GM18505 (cell line): ENCODE data around the gene ITGB8.

Experiments used
- ATAC-seq: cut with Tn5 transposase; IDR thresholded peaks from one replicate; pipeline ENCODE4 v1.9.1; 2021; ENCODE audit not compliant: unreplicated experiment
- POLR2A ChIP-seq: IDR thresholded peaks from 4 replicates; pipeline ENCODE4 v1.6.1; 2011; ENCODE audit warnings: borderline replicate concordance; ENCODE audit not compliant: insufficient read depth, insufficient read length; ENCODE audit errors: extremely low read depth

ITGB8 gene

DNA sequence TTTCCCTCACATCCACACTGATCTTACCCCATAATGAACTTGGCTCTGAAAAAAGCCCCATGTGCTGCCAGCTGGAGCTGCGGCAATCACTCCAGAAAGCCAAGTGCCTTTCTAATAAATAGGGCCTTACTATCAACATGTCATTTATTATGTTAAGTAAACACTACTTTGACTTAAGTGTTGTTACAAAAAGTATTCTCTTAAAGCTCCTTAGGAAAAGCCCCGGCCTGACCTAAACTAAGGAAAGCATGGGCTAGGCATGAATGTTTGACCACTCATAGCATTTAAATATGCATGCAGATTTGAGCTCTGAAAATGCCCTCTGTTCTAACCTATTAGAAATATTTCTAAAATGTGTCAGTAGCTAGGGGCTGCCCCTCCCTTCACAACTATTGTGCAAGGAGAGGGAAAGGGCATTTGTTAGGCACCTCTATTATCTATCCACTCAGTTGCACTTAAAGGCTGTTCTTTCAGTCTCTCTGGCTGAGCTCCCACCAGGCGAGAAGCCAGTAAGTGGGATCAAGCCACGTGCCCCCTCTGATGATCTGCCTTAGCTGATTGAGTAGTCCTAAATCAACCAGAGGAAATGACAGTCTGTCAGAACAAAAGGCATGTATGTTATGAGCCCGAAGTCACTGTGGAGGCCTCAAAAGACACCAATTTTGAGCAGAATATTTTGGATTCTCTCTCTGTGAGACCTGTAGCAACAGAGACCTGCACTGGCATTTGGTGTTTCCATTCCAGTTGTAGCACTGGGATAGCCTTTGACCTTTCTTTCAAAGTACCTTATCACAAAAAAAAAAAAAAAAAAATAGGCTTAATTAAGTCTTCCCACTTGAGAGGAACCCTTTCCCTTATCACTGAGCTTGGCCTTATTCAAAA, 77.1 kb downstream of the ITGB8 start:
- TF ChIP-seq POLR2A, result no peak
- ATAC-seq, result no peak

DNA sequence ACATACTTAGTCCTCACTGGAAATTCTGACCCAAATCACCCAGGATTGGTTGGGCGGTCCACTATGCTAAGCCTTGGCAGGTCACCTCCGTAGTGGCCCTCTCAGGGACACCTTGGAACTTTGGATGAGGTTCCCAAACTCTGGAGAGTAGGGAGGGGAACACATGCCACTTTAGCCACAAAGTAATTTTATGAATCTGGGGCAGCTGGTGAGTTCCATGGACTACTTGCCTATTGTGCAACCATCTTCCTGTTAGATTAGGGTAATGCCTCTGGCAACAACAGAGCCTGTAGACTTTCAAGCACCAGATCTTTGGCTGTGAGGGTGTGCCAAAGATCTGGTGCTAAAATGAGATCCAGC, 77.7 kb downstream of the ITGB8 start:
- ATAC-seq, result no peak
- no peak for TF ChIP-seq POLR2A

GRCh38 chr7:20409961-20410360, 79.3 kb downstream of the ITGB8 start:
- no peak for TF ChIP-seq POLR2A
- ATAC-seq, result no peak

DNA sequence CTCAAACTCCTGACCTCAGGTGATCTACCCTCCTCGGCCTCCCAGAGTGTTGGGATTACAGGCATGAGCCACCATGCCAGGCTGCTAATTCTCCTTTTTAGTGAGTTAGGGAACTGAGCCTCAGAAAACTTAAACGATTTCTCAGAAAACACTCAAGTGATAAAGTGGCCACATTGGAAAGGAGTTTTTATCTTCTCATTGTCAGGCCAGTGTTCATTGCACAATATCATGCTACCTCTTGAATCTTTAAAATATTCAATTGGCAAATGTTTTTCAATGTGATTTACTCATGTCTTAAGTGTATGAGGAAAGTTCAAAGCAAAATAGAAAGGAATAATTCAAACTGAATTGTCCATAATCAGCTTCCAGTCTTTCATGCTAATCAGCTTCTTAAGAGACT, 80.7 kb downstream of the ITGB8 start:
- no peak for ATAC-seq
- TF ChIP-seq POLR2A, result no peak

DNA sequence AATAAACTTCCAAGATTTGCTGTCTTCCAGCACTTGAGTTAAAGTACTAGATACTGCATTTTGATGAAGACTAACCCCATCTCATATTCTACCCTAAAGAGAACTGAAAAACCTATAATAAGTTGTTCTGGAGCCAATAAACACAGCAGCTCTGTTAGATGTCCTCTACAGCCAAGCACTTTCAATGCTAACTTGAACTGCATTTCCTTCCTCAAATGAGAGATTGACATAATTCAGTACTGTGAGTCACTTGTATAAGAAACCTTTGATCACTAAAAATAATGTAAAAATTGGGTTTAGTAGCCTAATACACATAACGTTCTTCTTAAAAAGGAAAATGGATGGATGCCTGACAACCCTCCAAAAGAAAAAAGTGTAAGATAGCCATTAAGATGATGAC, 81.3 kb downstream of the ITGB8 start:
- no peak for TF ChIP-seq POLR2A
- no peak for ATAC-seq

- no peak for ATAC-seq
- TF ChIP-seq POLR2A, result no peak
These were observed 86.6 kb downstream of the ITGB8 start for GRCh38 chr7:20417260-20417659.

GRCh38 chr7:20417675-20418382, 87.1 kb downstream of the ITGB8 start:
- no peak for ATAC-seq
- no peak for TF ChIP-seq POLR2A

DNA sequence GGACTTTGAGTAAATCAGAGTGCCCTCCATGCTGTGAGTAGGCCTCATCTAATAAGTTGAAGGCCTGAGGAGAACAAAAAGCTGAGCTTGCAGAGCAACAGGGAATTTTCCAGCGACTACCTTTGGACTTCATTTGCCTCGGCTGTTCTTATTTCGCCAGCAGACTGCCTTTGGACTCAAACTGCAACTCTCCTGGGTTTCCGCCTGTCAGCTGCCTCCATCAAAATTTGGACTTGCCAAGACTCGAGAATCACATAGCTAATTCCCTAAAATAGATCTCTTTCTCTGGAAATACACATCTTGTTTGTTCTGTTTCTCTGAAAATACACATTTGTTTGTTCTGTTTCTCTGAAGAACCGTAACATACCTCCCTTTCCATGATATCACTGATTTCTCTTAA, 93.8 kb downstream of the ITGB8 start:
- no peak for ATAC-seq
- TF ChIP-seq POLR2A, result no peak

GRCh38 chr7:20430664-20431063, 100.0 kb downstream of the ITGB8 start:
- ATAC-seq, result no peak
- TF ChIP-seq POLR2A, result no peak

GRCh38 chr7:20431146-20431545, 100.4 kb downstream of the ITGB8 start:
- no peak for ATAC-seq
- TF ChIP-seq POLR2A, result no peak

DNA sequence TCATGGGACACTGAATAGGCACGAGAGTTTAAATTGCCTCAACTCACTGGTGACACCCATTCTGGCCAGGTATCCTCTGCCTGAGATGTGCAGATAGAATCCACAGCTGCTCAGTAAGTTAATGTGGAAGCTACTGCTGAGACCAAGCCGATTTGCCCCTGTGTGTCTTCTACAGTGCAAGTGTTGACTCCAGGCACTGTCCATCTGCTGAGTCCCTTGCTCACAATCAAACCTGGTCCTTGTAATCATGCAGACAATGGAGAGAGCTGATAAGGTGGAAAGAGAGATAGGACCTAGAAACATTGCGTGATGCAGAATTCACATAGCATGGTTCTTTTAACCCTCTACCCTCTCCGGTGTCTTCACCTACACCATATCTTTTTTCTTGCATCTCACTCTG, 101.4 kb downstream of the ITGB8 start:
- ATAC-seq, result no peak
- no peak for TF ChIP-seq POLR2A

GRCh38 chr7:20435305-20435704, 104.6 kb downstream of the ITGB8 start:
- TF ChIP-seq POLR2A, result no peak
- no peak for ATAC-seq

DNA sequence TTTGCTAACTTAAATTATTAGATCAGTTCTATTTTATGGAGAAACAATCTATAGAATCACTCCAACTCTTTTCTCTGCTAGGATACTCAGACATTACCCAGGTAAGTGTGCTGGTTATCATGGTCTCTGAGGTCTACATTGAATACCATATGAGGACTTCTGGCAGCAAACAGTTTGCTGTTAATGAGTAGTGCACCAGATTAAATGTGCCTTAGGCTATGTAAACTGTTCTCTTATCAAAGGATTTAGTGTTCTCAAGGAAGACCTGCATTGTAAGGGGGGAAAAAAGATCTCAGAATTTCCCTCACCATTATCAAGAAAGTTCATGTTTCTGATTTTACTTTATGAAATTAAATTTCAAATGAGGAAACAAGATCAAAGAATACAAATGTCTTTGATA, 107.5 kb downstream of the ITGB8 start:
- TF ChIP-seq POLR2A, result no peak
- ATAC-seq, result no peak
